GM12878 (cell line): ENCODE results near the gene SMTNL2. TPM values are rescaled to one million over a fixed set of nuclear protein-coding genes. Genes with fewer than 3 reads are reported as not detected.

Source experiments
- ATAC-seq: fragments of 200-7000 bp; cut with Tn5 transposase; 3 replicates; pipeline ENCODE4 v1.9.1; 2020; ENCODE audit warnings: mild to moderate bottlenecking, moderate library complexity
- BruUV-seq: library from RNA; stranded (reverse); fragments of 400-500 nt; replicated peaks from 2 replicates; lab custom pipeline; 2021; lab: Mats Ljungman, UMichigan
- CTCF ChIA-PET: fragments of 300-600 bp; sonication (Branson Sonifier 250); formaldehyde crosslinking; extraction: SDS; loops from one replicate; lab custom pipeline; 2021; ENCODE audit warnings: inconsistent platforms; lab: Yijun Ruan, JAX
- POLR2A ChIA-PET: fragments of 350-600 bp; formaldehyde crosslinking; extraction: SDS; loops from one replicate; lab custom pipeline; 2021; ENCODE audit warnings: inconsistent platforms; lab: Charles Lee
- RAD21 ChIA-PET: fragments of 300-600 bp; sonication (Branson Sonifier 250); formaldehyde crosslinking; loops from one replicate; lab custom pipeline; 2023; ENCODE audit warnings: antibody characterized with exemption; ENCODE audit not compliant: unreplicated experiment; lab: Charles Lee
- SMC1A ChIA-PET: fragments of 300-600 bp; sonication (Branson Sonifier 250); formaldehyde crosslinking; loops from one replicate; lab custom pipeline; 2023; ENCODE audit not compliant: unreplicated experiment, uncharacterized antibody; lab: Charles Lee
- DNase-seq: peaks from one replicate; pipeline ENCODE4 v3.0.0-alpha.2; 2011; ENCODE audit warnings: low read depth, low spot score
- FAIRE-seq: peaks from 3 replicates; lab custom pipeline; 2011; peaks lifted over from hg19 to GRCh38; lab: Jason Lieb, UNC
- H2AFZ ChIP-seq: 2 replicates; pipeline ENCODE4 v1.6.0; 2011; ENCODE audit warnings: low read depth, low read length, control low read depth; ENCODE audit not compliant: control insufficient read depth
- H3K27ac ChIP-seq: 2 replicates; pipeline ENCODE4 v1.5.1; 2011; ENCODE audit warnings: control low read depth; ENCODE audit not compliant: control insufficient read depth, insufficient read depth
- H3K27me3 ChIP-seq, 2 experiments: replicated peaks in 1 of 2; 2 replicates each; pipeline versions ENCODE4 v1.6.0 to v1.6.1; 2011; ENCODE audit warnings: low read length in 1 of 2; ENCODE audit not compliant: control insufficient read depth in 2 of 2, insufficient read depth in 2 of 2
- H3K36me3 ChIP-seq, 2 experiments: 2 replicates each; pipeline ENCODE4 v1.5.1; 2011; ENCODE audit warnings: low read length in 1 of 2; ENCODE audit not compliant: control insufficient read depth in 2 of 2, insufficient read depth in 2 of 2
- H3K4me1 ChIP-seq: 2 replicates; pipeline ENCODE4 v1.6.1; 2011; ENCODE audit warnings: mild to moderate bottlenecking, low read length, moderate library complexity, mixed read lengths; ENCODE audit not compliant: control insufficient read depth, insufficient read depth
- H3K4me2 ChIP-seq: 2 replicates; pipeline ENCODE4 v1.6.0; 2011; ENCODE audit warnings: control low read depth; ENCODE audit not compliant: control insufficient read depth, insufficient read depth
- H3K4me3 ChIP-seq: fragments of 200-600 bp; sonication (generic); 2 replicates; pipeline ENCODE4 v1.5.1; 2016
- H3K79me2 ChIP-seq: 2 replicates; pipeline ENCODE4 v1.6.0; 2011; ENCODE audit warnings: low read length; ENCODE audit not compliant: control insufficient read depth, insufficient read depth
- H3K9ac ChIP-seq: 2 replicates; pipeline ENCODE4 v1.8.0; 2011; ENCODE audit warnings: low read length, control low read depth, mixed read lengths; ENCODE audit not compliant: control insufficient read depth, insufficient read depth
- H3K9me3 ChIP-seq: replicated peaks from 3 replicates; pipeline ENCODE4 v1.5.1; 2011; ENCODE audit warnings: mild to moderate bottlenecking, low read length; ENCODE audit not compliant: control insufficient read depth, insufficient read depth
- H4K20me1 ChIP-seq: 2 replicates; pipeline ENCODE4 v1.6.0; 2011; ENCODE audit not compliant: control insufficient read depth, insufficient read depth
- YY1 ChIP-seq: IDR thresholded peaks from 2 replicates; pipeline ENCODE4 v1.6.1; 2011; ENCODE audit warnings: low read depth, mild to moderate bottlenecking, low read length
- WGBS: methylation state at CpG from one replicate; pipeline ENCODE4 v1.1.6; 2016; ENCODE audit warnings: low lambda C conversion rate; ENCODE audit not compliant: insufficient replicate concordance, insufficient coverage; ENCODE audit errors: missing lambda C conversion rate; 5-methylcytosine and 5-hydroxymethylcytosine counted together
- in situ Hi-C: fragments of 300-500 bp; cut with MboI; formaldehyde crosslinking; loops from 9 replicates; pipeline ENCODE4 v1.14.3; 2018; ENCODE audit warnings: mixed read lengths
- intact Hi-C: fragments of 100-400 bp; cut with micrococcal nuclease; formaldehyde crosslinking; loops from one replicate; pipeline ENCODE4 v1.14.2; 2022; ENCODE audit not compliant: unreplicated experiment
- polyA plus RNA-seq, 11 experiments: library from polyadenylated mRNA; depleted of rRNA in 4 of 11; unstranded in 6 of 11; stranded (reverse) in 5 of 11; fragments of >200 nt; fragmentation: Nextera tagmentation in 4 of 11; fragmentation: Illumina TruSeq in 1 of 11; extraction: Ambion mirVana in 4 of 11; extraction: Trizol in 1 of 11; gene quantifications; 1 replicate in 1 of 11; 2 replicates in 10 of 11; pipeline versions ENCODE4 v1.2.1 to v1.2.3, GENCODE V29; 2011 to 2016; ENCODE audit warnings: inconsistent platforms in 2 of 11, missing spikeins in 2 of 11, low read depth in 1 of 11
- total RNA-seq, 4 experiments: library from RNA; depleted of rRNA in 3 of 4; stranded (reverse); fragments of >200 nt in 3 of 4; fragmentation: Illumina TruSeq in 1 of 4; extraction: Trizol in 1 of 4; gene quantifications; 2 replicates each; pipeline versions ENCODE4 v1.2.1 to v1.2.3, GENCODE V29; 2013 to 2021
- TF ChIP-seq, protein P1 (sequence below), 3 experiments: IDR thresholded peaks in 2 of 3; conservative IDR thresholded peaks in 1 of 3; 2 replicates each; pipeline ENCODE4 v1.5.1; 2011; ENCODE audit warnings: low read depth in 3 of 3, low read length in 3 of 3, mild to moderate bottlenecking in 3 of 3, control low read depth in 2 of 3, moderate library complexity in 2 of 3, inconsistent platforms in 1 of 3, mixed read lengths in 1 of 3; ENCODE audit not compliant: control insufficient read depth in 2 of 3, insufficient read depth in 1 of 3; ENCODE audit errors: extremely low read depth in 1 of 3

SMTNL2 gene
- total and polyA plus RNA-seq, 10 of the 15 experiments (the other 5 are each of a cell fraction or from before 2014, with no cell fraction given), result not detected

DNA sequence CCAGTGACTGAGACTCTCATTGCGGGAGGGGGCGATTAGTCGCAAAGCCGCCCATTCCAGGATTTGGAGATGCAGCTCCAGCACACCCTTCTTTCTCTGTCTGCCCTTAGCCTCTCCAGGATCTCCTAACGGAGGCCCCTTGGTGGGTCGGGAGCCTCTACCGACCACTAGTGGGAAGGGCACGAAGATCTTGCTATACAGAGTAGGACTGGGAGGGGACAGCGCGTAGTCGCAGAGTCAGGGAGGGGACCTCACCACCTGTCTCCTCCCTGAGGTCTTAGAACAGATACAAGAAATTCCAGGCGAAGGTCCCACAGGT lies 588 bp upstream of the SMTNL2 start:
- CTCF ChIA-PET, result no interaction called here
- FAIRE-seq, result no peak

More for the DNA sequence above, 588 bp upstream of the SMTNL2 start:
- TF ChIP-seq YY1, result no peak
- TF ChIP-seq, protein P1, sequence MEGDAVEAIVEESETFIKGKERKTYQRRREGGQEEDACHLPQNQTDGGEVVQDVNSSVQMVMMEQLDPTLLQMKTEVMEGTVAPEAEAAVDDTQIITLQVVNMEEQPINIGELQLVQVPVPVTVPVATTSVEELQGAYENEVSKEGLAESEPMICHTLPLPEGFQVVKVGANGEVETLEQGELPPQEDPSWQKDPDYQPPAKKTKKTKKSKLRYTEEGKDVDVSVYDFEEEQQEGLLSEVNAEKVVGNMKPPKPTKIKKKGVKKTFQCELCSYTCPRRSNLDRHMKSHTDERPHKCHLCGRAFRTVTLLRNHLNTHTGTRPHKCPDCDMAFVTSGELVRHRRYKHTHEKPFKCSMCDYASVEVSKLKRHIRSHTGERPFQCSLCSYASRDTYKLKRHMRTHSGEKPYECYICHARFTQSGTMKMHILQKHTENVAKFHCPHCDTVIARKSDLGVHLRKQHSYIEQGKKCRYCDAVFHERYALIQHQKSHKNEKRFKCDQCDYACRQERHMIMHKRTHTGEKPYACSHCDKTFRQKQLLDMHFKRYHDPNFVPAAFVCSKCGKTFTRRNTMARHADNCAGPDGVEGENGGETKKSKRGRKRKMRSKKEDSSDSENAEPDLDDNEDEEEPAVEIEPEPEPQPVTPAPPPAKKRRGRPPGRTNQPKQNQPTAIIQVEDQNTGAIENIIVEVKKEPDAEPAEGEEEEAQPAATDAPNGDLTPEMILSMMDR (IDR thresholded peaks at IDR 0.05 in 2 of 3, conservative IDR thresholded peaks at IDR 0.05 in 1 of 3; ENCODE audit: control insufficient read depth in 2 of 3, extremely low read depth in 1 of 3, insufficient read depth in 1 of 3, low read depth in 3 of 3, low read length in 3 of 3), result peak in 1 of 3 experiments; percentile 7; a peak in 1 of 6 replicates
- ChIA-PET RAD21 (no interaction called here), POLR2A (no interaction called here), SMC1A (no interaction called here)
- ATAC-seq, result peak; percentile 52; the same call in 2 of the 3 replicates
- BruUV-seq, result no TSS peak
- no peaks in the 10 kb centered on the region for H3K4me1 ChIP-seq
- H3K27me3 ChIP-seq, result peaks cover 8% of the 10 kb centered on the region in 2 experiments
- intact Hi-C loops, result no loop called here
- H3K9me3 ChIP-seq, result no peaks in the 10 kb centered on the region; the same call in 2 of the 3 replicates
- H3K79me2 ChIP-seq, result no peaks in the 10 kb centered on the region
- H3K36me3 ChIP-seq, result no peaks in the 10 kb centered on the region
- no peak overlapping the region for H3K9ac ChIP-seq
- H3K4me3 ChIP-seq, result no peak overlapping the region
- no peak overlapping the region for H2AFZ ChIP-seq
- DNase-seq, result no peak
- 0 out of 2 replicates have a peak overlapping the region, but pooled peaks have one; percentile 17 for H3K4me2 ChIP-seq
- in situ Hi-C loops, result no loop called here
- no peak overlapping the region for H3K27ac ChIP-seq
- 54% methylated on average over 12 of the region's 12 CpGs for WGBS
- H4K20me1 ChIP-seq, result no peaks in the 10 kb centered on the region; the same call in none of the 2 replicates
